ENCODE results near the gene MEN1.
A peak's percentile ranks its signal among the peaks of the same experiment; 100 is the strongest.
"Not testable (repeated sequence)": the region's sequence is repeated elsewhere in the genome, so short reads cannot be mapped to it uniquely, and the experiment has no call there.

MEN1 gene

GRCh38 chr11:64832467-64833197 is 22.3 kb upstream of the MEN1 start:
- no peak for DNase-seq (ENCODE audit: low spot score)

DNA sequence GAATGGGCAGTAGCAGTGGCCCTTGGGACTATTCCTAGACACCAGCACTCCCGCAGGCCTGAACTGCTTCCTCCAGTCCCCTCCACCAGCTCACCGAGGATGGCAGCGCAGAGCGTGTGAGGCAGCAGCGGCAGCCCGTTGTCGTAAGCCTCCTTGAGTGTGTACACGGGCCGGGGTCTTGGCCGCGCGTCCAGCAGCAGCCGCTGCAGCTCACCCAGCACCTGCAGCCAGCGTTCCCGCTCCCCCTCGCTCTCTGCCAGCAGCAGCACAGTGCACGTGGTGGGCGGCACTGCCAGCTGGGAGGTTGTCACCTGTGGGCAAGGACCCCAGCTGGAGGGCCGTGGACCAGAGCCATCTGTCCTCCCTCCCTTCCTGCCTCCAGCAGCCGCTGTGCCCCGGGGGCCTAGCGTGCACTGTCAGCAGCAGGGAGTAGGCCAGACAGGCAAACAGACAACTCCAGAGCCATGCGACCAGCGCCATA is 21.1 kb upstream of the MEN1 start:
- no peak for DNase-seq (ENCODE audit: low spot score)

- DNase-seq (ENCODE audit: low spot score), result no peak
Observed at GRCh38 chr11:64829536-64830251, 19.3 kb upstream of the MEN1 start.

DNA sequence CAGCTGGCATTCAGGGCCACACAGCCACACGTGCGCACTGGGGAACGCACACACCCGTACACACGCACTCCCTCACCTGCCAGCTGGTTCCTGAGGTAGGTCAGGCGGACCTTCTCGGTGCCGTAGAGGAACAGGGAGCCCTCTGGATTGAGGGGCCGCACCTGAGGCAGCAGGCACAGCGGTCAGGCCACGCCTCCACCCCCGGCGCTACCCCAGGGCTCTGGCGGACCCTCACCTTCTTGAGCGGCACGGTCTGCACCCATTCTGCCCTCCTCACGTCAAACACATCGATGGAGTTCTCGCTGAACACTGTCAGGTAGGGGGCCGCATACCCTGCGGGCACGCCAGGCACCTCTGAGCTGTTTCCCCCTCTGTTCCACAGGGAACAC is 17.1 kb upstream of the MEN1 start:
- DNase-seq (ENCODE audit: low spot score), result no peak

DNA sequence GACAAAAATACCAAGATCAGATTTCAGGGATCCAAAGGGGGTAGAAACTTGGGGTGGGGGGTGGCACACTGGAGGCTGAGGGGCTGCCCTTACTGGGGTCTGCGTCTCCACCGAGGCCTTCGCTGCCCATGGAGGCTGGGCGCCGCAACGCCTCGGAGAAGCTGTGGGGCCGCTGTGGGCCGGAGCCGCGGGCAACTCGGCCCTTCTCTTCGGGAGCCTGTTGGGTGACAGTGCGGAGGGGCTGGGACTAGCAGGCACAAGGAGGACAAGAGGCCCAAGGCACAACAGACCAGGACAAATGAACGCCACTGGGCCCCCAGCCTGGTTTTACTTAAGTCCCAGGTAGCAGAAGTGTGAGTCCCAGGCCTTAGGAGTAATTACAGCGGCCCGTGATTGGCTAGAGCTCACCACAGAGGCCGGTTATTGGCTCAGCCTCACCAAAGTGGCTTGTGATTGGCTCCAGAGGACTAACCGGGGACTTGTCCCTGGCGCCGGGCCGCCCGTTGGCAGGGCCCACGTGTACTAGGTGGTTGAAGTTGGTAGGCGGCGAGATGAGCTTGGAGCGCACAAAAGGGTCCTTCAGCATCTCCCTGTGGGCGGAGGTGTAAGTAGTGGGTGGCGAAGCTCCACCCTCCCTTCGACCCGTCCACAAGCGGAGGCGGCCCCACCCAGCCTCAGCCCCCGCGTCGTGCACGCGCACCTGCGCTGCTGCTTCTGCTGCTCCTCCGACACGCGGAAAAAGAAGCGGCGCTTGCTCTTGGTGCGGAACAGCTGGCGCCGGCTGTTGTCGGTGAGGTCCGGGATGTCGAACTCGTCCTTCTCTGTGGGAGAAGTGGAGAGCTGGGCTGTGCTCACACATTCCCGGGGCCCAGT is 16.5 kb upstream of the MEN1 start:
- no peak for DNase-seq (ENCODE audit: low spot score)

DNA sequence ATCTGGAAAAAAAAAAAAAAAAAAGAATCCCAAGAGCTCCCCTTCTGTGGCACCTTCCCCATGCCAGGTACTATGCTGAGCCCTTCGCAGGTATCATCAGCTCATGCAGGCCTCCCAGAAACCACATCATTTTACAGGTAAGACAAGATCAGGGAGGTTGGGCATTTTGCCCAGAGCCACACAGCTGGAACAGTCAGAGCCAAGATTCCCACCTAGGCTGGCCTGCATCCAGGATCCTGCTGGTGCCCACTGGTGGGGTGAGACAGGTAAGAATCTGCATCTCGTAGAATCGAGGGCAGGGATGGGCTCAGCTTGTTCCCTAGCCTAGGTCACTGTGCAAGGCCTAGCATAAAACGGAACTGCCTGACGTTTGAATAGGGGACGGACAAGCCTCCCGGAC is 15.7 kb upstream of the MEN1 start:
- DNase-seq (ENCODE audit: low spot score), result no peak

DNA sequence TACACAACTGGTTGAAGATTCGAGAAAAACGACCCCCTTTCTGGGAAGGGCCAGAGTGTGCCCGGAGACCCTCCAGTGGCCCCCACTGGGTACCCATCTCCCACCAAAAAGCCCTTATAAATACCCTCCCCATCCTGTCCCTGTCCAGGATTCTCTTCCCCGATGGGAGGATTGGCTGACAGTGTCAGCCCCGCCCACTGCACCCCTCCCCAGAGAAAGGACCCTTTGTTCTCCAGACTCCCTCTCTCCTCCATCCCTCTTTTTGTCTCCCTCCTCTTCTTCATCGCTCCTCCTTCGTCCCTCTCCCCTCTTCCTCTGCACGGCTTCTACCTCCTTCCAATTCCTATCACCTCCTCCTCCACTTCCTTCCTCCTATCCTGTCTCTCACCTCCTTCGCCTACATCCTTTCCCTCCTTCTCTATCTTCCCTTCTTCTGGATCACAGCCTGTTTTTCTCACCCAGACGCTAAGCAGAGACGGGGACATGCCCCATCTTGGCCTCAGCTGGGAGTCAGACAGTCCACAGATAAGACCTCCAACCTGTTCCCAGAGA is 13.3 kb upstream of the MEN1 start:
- no peak for DNase-seq (ENCODE audit: low spot score)

GRCh38 chr11:64817476-64817875 is 7.1 kb upstream of the MEN1 start:
- DNase-seq (ENCODE audit: low spot score), result no peak

GRCh38 chr11:64815433-64815832 is 5.1 kb upstream of the MEN1 start:
- not testable (repeated sequence) for DNase-seq (ENCODE audit: low spot score)

DNA sequence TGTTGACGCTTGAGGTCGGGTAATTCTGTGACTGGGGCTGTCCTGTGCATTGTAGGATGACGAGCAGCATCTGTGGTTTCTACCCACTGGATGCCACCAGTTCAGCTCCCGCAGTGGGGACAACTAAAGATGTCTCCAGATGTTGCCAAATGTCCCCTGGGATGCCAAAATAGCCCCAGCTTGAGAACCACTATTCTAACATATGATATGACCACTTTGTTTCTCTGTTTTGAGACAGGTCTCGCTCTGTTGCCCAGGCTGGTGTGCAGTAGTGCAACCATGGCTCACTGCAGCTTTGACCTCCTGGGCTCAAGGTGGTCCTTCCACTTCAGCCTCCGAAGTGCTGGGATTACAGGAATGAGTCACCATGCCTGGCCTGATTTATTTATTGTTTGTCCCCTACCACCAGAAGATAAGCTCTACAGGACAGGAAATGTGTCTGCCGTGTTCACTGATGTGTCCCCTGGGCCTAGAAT is 4.4 kb upstream of the MEN1 start:
- no peak for DNase-seq (ENCODE audit: low spot score)

- DNase-seq (ENCODE audit: low spot score), result no peak
Observed at GRCh38 chr11:64813826-64814225, 3.5 kb upstream of the MEN1 start.

- DNase-seq (ENCODE audit: low spot score), result no peak
Observed at GRCh38 chr11:64810891-64811272, 531 bp upstream of the MEN1 start.

DNA sequence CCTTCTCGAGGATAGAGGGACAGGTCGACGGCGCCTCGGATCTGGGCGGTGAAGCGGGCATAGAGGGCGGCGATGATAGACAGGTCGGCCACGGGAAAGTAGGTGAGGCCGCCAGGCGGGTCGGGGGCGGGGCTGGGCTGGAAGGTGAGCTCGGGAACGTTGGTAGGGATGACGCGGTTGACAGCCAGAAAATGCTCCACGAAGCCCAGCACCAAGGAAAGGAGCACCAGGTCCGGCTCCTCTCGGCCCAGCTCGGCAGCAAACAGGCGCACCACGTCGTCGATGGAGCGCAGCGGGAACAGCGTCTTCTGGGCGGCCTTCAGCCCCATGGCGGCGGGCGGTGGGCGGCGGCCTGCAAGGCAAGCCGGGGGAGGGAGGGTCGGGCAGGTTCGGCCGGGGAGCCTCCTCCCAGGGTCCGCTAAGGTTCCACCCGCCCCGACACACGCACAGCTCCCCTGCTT is 540 bp downstream of the MEN1 start:
- no peak for DNase-seq (ENCODE audit: low spot score)

GRCh38 chr11:64805481-64805880 is 4.9 kb downstream of the MEN1 start:
- DNase-seq (ENCODE audit: low spot score), result no peak

- peak; percentile 46 for DNase-seq (ENCODE audit: low spot score)
Observed at GRCh38 chr11:64804346-64805210, 5.8 kb downstream of the MEN1 start.

DNA sequence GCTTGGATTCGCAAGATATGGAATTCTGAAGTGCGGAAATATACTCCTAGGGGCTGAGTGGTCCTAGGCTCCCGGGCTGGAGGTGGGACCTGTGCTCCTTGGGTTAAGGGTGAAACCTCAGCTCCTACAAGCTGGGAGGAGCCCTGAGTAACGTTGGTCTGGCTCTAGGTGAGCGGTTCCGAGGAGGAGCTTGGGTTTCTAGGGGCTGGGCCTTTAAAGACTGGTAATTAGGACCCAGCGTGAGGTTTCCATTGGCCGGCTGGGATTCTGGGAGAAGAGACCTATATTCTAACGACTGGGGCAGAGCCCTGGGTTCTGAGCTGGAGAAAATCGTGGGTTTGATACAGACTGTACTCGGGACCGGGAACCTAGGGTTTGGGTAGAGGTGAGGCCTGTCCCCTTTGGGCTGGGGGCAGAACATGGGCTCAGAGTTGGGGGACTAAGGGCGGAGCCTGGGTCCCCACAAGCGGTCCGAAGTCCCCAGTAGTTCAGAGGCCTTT is 6.5 kb downstream of the MEN1 start:
- no peak for DNase-seq (ENCODE audit: low spot score)

DNA sequence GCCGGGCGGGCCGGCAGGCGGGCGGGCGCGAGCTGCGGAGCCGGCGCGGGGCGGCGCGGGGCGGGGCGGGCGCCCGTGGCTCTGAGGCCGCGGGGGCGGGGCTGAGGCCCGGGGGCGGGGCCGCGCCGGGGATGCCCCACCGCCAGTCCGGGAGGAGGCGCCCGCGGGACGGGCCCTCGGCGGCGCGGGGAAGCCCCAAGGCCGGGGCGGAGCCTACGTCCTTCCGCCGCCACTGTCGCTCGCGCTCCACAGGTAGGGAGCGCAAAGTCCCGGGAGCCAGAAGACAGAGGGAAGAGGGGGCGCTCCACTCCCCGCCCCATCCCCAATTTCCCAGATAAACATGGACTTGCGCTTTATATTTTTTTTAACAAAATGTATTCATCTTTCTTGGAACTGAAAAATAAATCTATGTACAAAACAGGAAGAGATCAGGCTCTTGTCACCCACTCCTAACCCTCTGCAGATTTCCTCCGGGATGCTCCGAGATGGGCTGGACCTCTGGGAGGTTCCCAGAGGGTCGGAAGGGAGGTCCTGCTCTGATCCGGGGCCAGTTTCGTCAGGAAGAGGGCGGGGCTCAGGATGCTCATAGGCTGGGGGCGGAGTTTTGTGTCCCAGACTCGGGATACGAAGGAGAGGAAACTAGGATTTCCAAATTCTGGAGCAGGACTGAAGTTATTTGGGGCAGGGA is 7.0 kb downstream of the MEN1 start, which contains the start of gene MAP4K2:
Gene MAP4K2 (minus strand): TSS at position 57 of the 688 bp plus-strand sequence. CDS start 65 bp downstream, outside the sequence.
- peak; percentile 88 for DNase-seq (ENCODE audit: low spot score)

- DNase-seq (ENCODE audit: low spot score), result peak; percentile 18
Observed at GRCh38 chr11:64802370-64803157, 7.8 kb downstream of the MEN1 start.
